ENCODE measurements around the gene TEX26.

GRCh38 chr13:30918662-30919405 is 13.6 kb upstream of the TEX26 start:
- no peak for TF ChIP-seq CTCF (IDR thresholded peaks at IDR 0.05 in 4 of 5, conservative IDR thresholded peaks at IDR 0.05 in 1 of 5)
- TF ChIP-seq POLR2A (IDR thresholded peaks at IDR 0.05) = no peak
